Measurements from ENCODE around the gene MAP1LC3B.
"Not testable (repeated sequence)": the region's sequence is repeated elsewhere in the genome, so short reads cannot be mapped to it uniquely, and the experiment has no call there.

Gene MAP1LC3B

GRCh38 chr16:87380403-87380802 is 11.7 kb upstream of the MAP1LC3B start:
- in situ Hi-C loops (cut with HindIII; ENCODE audit: low sequenced_read_pairs), result no loop called here

- in situ Hi-C loops (cut with HindIII; ENCODE audit: low sequenced_read_pairs), result no loop called here
Observed at GRCh38 chr16:87380881-87381280, 11.3 kb upstream of the MAP1LC3B start.

DNA sequence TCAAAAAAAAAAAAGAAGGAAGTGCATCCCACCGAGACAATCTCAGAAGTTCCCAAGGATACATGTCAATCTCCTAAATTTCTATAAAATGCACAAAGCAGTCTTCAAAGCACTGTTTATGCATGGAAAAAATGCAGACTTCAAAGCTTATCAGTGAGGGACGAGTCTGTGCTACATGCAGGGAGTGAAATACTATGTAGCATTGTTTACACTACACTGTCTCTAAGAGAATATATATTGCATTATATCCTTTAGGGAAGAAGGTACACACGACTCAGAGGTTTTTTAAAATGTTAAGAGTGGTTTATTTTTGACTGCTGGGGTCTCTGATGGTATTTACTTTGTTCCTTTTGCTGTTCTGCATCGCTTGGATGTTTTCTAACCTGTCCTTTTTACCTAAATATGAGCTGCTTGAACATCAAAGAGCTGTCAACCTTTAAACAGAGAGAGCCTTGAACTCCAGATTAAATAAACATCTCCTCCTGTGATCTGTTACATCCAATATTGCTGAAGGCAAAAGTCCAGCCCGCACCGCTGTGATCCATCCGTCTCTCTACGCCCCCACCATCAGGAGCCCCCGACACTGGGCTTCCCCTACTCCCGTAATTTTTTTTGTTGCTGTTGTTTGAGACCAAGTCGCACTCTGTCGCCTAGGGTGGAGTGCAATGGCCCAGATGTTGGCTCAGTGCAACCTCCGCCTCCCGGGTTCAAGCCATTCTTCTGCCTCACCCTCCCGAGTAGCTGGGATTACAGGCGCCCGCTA is 9.9 kb upstream of the MAP1LC3B start:
- in situ Hi-C loops (cut with HindIII; ENCODE audit: low sequenced_read_pairs), result no loop called here

DNA sequence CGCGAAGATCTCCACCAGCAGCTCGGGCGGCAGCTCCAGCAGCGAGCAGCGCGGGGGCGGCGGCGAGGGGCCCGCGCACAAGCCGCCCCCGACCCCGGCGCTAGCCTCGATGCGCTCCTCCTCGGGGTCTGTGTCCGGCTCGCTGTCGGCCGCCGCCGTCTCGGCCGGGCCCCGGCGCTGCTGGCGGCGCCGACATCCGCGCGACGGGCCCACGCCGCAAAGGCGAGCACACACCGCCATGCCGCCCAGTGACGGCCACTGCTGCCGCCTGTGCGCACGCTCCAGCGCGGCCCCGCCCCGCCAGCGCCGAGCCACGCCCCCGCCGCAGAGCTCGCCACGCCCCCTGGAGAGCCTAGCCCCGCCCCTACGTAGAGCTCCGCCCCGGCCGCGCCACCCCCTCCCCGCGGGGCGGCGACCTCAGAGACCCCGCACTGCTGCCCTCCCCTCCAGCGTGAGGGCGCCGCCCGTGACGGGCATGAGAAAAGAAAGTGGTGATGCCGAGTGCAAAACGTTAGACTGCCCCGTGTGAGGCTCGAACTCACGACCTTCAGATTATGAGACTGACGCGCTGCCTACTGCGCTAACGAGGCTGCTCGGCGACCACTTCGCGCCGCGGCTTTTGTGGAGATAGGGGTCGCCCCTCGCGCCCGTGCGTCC is 8.5 kb upstream of the MAP1LC3B start, which contains the start of gene FBXO31:
TSS of gene FBXO31 (minus strand) at position 272 of the 657 bp plus-strand sequence. CDS start at position 240, 32 bp downstream.
- in situ Hi-C loops (cut with HindIII; ENCODE audit: low sequenced_read_pairs), result no loop called here

DNA sequence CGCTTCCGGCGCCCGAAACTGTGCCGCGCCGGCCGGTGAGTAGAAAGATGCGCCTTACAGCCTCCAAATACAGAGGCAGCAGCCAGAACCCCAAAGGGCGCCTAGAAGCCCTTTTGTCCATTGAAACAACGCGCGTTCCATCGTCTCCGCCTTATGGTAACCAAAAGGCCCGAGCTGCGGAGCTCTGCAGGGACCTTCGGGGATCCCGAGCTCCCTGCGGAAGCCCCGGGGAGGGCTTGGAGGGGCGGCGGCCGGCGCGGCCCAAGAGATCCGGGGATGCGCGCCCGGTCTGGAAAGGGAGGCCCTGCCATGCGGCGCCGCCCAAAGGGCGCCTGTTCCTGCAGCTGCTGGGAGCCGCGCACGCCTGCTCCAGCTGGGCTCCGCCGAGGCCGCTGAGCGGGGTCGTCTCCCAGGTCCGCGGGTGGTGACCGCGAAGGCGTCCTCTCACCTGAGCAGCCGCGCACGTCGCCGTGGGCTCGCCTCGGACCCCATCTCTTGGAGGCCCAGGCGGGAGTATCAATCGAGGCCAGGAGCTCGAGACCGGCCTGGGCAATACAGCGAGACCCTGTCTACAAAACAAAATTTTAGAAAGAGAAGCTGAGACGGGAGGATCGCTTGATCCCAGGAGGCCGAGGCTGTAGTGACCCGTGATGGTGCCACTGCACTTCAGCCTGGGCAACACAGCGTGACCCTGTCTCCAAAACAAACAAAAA is 7.8 kb upstream of the MAP1LC3B start:
- in situ Hi-C loops (cut with HindIII; ENCODE audit: low sequenced_read_pairs), result no loop called here

- in situ Hi-C loops (cut with HindIII; ENCODE audit: low sequenced_read_pairs), result not testable (repeated sequence)
Observed at GRCh38 chr16:87384875-87385167, 7.3 kb upstream of the MAP1LC3B start.

DNA sequence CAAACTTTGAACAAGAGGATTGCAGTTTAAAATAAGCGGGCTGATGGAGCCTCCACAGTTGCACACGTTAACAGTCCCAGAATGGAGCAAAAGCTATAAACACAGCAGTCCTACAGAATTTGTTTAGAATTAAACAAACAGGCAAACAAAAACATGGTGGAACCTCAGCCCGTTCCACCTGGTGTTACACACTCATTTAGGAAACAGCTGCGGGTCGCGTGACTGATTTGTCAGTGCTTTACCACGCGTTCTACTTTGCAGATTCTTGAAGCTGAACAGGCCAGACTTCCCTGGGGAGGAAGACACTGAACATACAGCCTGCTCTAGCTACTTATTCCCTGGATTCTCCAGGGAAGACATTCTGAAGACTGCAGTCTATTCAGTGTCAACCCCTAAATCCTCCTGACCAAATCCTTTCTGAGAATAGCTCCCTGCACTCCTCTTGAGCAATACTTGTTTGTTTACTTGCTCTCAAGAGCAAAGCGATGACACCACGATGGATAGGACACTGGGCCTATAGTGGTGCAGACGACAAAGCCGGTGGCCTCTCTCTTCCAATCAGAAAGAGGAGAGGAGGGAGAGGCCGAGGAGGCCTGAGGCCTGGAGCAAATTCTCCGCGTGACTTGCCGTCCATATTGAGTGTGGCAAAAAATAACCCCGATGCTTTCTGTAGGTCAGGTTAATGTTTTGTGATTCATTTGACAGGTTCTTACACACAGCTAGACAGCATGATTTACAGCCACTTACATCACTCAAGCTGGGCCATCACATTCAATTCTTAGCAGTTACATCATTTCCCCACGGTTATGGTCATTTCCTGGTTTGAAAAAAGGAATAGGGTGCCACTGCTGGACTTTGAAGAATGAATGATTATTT is 4.0 kb upstream of the MAP1LC3B start:
- in situ Hi-C loops (cut with HindIII; ENCODE audit: low sequenced_read_pairs), result no loop called here

DNA sequence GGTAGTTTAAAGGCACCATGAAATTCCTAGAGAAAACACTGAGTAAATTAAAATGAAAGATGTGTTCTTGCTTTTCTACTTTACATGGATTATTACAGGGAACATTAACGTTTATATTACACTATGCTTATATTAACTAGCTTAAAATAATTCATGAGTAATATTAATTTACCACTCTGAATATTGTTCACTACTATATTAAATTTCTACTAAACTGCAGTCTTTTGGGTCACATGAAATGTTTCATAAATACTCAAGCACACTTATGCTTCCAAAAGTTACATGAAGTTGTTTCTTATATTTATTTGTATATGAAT is 3.4 kb upstream of the MAP1LC3B start:
- in situ Hi-C loops (cut with HindIII; ENCODE audit: low sequenced_read_pairs), result no loop called here

GRCh38 chr16:87389245-87389644 is 2.9 kb upstream of the MAP1LC3B start:
- in situ Hi-C loops (cut with HindIII; ENCODE audit: low sequenced_read_pairs), result no loop called here

DNA sequence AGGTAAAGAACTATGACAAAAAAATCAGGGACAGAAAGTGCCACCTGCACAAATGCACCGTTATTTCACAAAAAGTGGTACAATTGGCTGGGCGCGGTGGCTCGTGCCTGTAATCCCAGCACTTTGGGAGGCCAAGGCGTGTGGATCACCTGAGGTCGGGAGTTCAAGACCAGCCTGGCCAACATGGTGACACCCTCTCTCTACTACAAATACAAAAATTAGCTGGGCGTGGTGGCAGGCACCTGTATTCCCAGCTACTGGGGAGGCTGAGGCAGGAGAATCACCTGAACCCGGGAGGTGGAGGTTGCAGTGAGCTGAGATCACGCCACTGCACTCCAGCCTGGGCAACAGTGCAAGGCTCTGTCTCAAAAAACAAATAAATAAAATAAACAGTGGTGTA is 2.2 kb upstream of the MAP1LC3B start:
- in situ Hi-C loops (cut with HindIII; ENCODE audit: low sequenced_read_pairs), result not testable (repeated sequence)

- in situ Hi-C loops (cut with HindIII; ENCODE audit: low sequenced_read_pairs), result no loop called here
Observed at GRCh38 chr16:87390641-87391323, 1.4 kb upstream of the MAP1LC3B start.

GRCh38 chr16:87391324-87391949 is 699 bp upstream of the MAP1LC3B start:
- in situ Hi-C loops (cut with HindIII; ENCODE audit: low sequenced_read_pairs), result no loop called here

GRCh38 chr16:87392821-87393679 is 914 bp downstream of the MAP1LC3B start:
- in situ Hi-C loops (cut with HindIII; ENCODE audit: low sequenced_read_pairs), result no loop called here

DNA sequence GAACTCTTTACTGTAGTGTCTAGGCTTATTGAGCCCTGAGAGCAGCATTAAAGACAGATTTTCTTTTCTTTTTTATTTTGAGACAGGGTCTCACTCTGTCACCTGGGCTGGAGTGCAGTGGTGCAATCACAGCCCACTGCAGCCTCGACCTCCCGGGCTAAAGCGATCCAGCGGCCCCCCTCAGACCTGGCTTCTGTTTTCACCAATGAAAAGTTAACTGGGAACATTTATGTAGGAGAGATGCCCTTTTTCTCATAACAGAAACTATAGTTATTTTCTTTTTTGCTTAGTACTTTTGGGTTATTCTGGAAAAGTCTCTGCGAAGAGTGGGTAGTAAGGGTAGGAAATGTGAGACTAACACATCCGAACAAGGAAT is 1.5 kb downstream of the MAP1LC3B start:
- in situ Hi-C loops (cut with HindIII; ENCODE audit: low sequenced_read_pairs), result no loop called here

GRCh38 chr16:87395181-87395842 is 3.2 kb downstream of the MAP1LC3B start:
- in situ Hi-C loops (cut with HindIII; ENCODE audit: low sequenced_read_pairs), result no loop called here

DNA sequence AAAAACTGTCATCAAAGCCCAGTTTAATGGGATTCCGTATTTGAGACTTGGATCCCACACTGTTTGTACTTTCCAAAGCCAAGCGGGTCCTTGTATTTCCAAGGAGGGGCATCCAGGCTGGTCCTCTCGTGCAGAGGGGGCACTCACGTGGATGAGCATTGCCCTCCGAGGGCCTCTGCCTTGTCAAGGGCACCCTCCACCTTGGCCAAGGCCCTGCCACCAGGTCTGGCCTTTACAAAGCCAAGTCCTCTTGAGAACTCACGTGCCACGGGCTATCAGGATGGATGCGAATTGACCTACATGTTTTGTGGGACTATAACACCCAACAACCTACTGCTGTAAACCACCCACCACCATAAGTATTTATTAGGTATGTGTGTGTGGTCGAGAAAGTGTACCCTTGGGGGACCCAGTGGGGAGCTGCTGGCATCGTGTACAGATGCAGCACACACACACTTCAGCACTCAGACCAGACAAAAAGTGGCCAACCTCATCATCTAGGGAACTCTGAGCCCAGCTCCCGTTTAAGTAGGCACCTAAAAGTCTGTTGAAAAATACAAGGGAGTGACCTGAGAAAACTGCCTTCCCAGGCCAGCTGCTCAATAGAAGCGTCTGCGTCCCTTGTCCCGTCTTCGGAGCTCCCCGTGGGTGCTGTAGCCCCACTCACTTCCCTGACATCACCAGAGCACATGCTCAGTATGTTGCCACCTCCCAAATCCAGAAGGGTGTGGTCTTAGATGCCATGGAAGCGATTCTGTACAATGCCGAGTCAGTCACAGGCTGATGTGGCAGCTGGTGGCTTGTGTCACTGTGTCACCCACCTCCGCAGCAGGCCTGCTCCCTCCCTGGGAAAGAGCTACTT is 12.9 kb downstream of the MAP1LC3B start:
- in situ Hi-C loops (cut with HindIII; ENCODE audit: low sequenced_read_pairs), result no loop called here

DNA sequence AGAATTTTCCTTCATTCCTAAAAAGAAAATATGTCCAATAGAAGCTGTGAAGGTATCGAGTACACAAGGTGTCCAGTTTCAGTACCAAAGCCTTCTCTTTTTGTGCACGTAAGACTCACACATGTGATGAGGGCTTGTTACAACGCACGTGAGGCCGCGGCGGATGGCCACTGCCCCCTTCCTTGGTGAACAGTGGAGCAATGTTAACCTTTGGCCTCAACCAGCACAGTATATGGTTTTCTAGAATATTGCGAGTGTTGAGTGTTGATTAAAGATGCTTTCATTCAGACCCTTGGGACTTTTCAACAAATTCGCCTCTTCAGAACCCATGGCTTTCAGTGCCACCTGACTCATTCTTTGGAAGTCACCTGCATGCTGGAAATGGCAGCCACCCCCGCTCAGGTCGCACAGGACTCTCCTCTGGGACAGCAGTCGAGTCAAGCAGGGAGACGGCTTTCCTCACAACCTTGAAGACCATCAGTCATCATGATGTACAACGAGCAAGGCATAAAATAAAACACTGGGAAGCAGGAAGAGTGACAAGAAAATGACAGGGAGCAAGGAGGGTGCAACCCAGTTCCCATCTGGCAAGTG is 14.5 kb downstream of the MAP1LC3B start:
- in situ Hi-C loops (cut with HindIII; ENCODE audit: low sequenced_read_pairs), result no loop called here

All from DLD1 (cell line).